Fibroblast of peridontal ligament (primary cell): Measurements from ENCODE around the gene ESPNL.

Experiments used
- DNase-seq: peaks from one replicate; pipeline ENCODE4 v3.0.0-alpha.2; 2010; ENCODE audit errors: extremely low read depth

ESPNL gene

DNA sequence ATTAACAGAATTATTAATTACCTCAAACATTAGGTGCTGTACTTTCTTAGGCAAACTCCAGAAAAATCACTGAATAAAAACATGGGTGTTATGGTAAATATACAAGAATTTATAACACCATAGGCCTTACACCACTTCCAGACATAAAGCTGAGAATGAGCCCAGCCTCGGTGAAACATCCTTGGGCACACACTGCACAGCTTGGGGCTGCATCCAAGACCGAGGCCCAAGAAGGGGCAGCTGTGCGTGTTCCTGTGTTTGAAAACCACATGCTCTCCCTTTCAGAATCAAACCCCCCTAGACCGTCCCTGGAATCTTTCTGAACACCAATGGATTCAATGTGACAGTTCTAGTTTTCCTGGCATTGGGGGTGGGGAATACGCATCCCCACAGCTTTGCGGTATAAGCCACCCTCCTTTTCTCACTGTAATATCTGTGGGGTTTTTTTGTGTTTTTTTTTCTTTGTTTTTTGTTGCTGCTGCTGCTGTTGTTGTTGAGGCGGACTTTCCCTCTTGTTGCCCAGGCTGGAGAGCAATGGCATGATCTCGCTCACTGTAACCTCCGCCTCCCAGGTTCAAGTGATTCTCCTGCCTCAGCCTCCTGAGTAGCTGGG, 71.5 kb downstream of the ESPNL start:
- DNase-seq, result no peak

DNA sequence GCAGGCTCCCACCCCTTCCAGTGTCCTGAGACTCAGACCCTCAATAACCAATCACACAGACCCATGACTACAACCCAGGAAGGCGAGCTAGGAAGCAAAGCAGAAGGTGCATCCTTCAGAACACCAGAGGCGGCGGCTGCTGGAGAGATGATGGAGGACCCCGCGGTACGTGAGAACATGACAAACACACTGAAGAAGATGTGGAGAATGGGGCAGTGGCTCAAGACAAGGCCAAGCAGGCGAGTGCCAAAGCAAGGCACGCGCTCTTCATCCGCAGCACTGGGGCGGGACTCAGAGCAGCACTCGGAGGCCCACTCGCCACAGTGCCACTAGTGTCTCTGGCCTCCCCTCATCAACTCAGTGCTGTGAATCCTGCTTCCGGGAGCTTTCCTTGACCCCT, 72.3 kb downstream of the ESPNL start:
- no peak for DNase-seq

DNA sequence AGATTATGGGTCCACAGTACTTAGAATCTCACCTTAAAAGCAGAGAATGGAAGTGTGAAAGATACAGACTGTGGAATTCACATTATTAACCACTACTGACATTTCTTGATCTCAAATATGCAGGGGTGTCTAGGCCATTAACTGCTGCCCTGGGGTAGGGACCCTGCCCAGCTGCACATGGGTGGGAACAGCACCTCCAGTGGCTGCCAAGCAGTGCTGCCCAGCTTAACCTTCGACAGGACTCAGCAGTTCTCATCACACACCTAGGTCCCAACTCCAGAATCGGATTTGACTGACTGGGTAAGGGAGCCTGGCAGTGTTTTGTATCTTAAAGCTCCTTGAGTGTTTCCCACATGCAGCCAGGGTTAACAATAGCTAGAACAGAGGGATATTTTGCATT, 73.6 kb downstream of the ESPNL start:
- no peak for DNase-seq

DNA sequence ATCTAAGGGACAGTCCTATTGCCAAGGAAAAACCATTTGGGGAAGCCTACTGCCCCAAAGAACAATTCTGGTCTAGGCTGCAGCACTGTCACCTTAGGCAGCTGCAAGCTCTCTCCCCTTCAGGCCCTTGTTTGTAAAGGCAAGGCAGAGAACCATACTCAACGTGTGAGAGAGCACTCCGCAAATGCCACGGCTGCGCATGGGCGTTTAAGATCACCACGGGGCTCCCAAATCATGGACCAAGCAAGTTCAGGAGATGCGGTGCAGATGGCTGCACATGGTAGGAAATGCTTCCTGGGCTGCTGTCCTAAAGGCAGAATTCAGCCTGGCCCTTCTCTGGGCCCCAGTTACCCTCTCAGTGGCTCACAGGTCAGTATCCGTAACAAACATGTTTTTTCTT, 74.2 kb downstream of the ESPNL start:
- no peak for DNase-seq

DNA sequence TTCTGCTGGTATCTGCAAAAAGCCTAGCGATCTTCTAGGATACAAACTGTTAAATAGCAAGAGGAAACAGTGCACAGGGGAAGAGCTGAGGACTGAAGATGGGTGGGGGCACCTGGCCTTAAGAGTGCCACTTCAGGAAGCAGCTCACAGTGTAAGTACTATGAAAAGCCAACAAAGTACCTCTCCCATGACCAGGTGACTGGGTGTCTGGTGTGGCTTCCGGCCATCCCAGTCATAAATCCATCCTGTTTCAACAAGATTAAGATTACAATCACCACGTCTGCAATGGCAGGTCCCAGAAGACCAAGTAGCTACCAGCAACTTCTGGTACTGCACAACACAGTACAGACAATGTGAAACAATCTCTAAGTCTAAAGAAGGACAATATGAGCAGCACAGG, 74.6 kb downstream of the ESPNL start:
- no peak for DNase-seq

DNA sequence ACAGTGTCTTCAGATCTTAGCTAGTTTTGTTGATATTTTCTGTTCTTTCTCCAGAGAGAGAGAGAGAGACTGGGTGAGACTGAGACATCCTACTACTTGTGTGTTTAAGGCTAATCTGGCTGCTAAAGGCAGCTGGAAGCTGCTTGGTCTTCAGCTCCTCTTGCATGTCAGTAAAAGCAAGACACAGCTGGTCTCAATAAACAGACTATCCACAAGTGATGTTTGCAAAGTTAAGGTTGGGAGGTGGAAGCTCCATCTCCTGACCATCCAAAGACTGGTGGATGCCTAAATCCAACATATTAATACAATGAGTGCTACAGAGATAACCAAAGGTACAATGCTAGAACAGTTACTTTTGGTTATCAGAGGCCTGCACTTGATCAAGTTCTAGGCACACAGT, 76.5 kb downstream of the ESPNL start:
- DNase-seq, result peak; percentile 91

DNA sequence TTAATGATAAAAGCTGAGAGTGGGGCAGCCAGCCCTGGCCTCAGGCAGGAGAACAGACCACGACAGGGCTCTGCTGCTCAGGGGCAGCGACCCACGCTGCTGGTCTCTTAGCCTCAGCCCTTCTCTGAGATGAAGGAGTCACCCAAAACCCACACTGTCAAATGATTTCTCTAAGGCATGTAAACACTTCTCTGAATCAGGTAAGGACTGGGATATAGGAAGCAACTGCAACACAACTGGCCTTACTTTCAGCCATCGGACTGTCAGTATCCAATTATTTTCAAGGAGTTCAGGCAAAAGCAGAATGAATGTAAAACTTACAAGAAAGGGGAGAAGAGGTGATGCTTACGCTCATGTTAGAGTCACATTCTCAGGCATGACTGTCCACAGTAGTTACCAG, 80.4 kb downstream of the ESPNL start:
- DNase-seq, result no peak

- no peak for DNase-seq
These were observed 82.2 kb downstream of the ESPNL start for GRCh38 chr2:238182362-238182761.
